PFSK-1 (cell line): ENCODE results near the gene MARCHF4.

ENCODE experiments used
- FOXP2 ChIP-seq: optimal IDR thresholded peaks from 2 replicates; pipeline ENCODE3; 2011; ENCODE audit warnings: borderline replicate concordance, control low read depth, inconsistent platforms; ENCODE audit not compliant: insufficient read depth; ENCODE audit errors: extremely low read length, extremely low read depth
- POLR2AphosphoS5 ChIP-seq: IDR thresholded peaks from 2 replicates; pipeline ENCODE4 v1.6.1; 2012; ENCODE audit warnings: low read depth, mild to moderate bottlenecking, control low read depth, low read length, moderate library complexity
- REST ChIP-seq, 2 experiments: IDR thresholded peaks; 2 replicates each; pipeline versions ENCODE4 v1.6.1 to v1.8.0; 2011 to 2012; ENCODE audit warnings: low read depth in 2 of 2, low read length in 2 of 2, control low read depth in 1 of 2, inconsistent platforms in 1 of 2, mild to moderate bottlenecking in 1 of 2, moderate library complexity in 1 of 2; ENCODE audit not compliant: insufficient read depth in 1 of 2
- SIN3A ChIP-seq: IDR thresholded peaks from 2 replicates; pipeline ENCODE4 v1.6.1; 2012; ENCODE audit warnings: mild to moderate bottlenecking, low read length, moderate library complexity, borderline replicate concordance; ENCODE audit not compliant: insufficient read depth
- TAF1 ChIP-seq: IDR thresholded peaks from 2 replicates; pipeline ENCODE4 v1.6.1; 2012; ENCODE audit warnings: low read length, control low read depth, borderline replicate concordance; ENCODE audit not compliant: insufficient read depth

The MARCHF4 gene

DNA sequence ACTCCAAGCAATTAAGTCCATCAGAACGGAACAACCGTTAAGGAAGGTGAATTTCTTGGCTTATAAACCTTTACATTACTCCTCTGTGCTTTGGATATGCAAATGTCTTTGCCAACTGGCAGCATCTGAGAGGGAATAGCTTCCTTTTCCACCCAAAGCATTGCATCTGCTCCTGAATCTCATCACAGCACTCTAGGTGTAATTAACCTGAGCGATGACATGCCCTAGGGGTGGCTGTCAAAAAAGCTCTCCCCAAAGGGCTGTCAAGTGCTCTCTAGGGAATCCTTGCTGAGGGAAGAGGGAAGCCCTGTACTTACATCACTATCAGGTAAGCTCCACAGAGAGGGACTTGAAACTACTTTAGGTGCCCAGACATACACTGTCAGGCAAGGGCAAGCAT, 34.5 kb upstream of the MARCHF4 start:
- TF ChIP-seq POLR2AphosphoS5 (no peak), REST (IDR thresholded peaks at IDR 0.05; ENCODE audit: insufficient read depth in 1 of 2, low read depth in 2 of 2, low read length in 2 of 2) (no peak), SIN3A (no peak), TAF1 (no peak), FOXP2 (no peak)

GRCh38 chr2:216405588-216405987, 33.3 kb upstream of the MARCHF4 start:
- no peak for TF ChIP-seq POLR2AphosphoS5
- TF ChIP-seq REST (IDR thresholded peaks at IDR 0.05; ENCODE audit: insufficient read depth in 1 of 2, low read depth in 2 of 2, low read length in 2 of 2) = no peak
- TF ChIP-seq TAF1 = no peak
- TF ChIP-seq SIN3A = no peak
- TF ChIP-seq FOXP2 = no peak

- no peak for TF ChIP-seq SIN3A
- TF ChIP-seq TAF1 = no peak
- TF ChIP-seq FOXP2 = no peak
Observed at GRCh38 chr2:216404010-216404618, 31.8 kb upstream of the MARCHF4 start.

DNA sequence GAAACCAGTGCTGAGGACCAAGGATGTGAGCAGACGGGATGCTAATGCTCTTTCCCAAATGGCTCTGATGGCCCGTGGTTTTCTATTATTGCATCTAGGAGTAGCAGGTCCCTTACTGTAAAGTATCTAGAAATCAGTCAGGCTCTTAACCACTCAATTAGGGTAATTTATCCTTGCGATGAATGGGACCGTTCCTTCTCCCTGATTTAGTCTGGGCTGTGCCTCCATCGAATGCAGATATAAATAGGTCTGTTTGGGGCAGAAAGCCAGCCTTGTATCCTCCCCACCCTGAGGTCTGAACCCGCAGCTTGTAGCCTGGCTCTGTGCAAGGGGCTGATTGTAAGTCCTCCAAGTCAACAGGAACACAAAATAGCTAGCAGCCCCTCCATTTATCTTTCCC, 30.5 kb upstream of the MARCHF4 start:
- TF ChIP-seq SIN3A (no peak), REST (IDR thresholded peaks at IDR 0.05; ENCODE audit: insufficient read depth in 1 of 2, low read depth in 2 of 2, low read length in 2 of 2) (no peak), POLR2AphosphoS5 (no peak), FOXP2 (no peak)

- no peak for TF ChIP-seq POLR2AphosphoS5
Observed at GRCh38 chr2:216399621-216400020, 27.3 kb upstream of the MARCHF4 start.

DNA sequence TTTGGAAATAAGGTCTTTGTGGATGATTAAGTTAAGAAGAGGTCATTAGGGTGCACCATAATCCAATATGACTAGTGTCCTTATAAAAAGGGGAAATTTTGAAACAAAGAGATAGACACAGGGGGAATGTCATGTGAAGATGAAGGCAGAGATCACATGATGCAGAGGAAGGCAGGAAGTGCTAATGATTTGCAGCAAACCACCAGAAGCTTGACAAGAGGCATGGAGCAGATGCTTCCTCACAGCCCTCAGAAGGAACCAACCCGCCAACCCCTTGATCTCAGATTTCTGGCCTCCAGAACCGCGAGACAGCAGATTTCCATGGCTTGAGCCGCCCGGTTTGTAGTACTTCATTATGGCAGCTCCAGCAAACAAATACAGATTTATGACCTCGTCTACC, 22.6 kb upstream of the MARCHF4 start:
- no peak for TF ChIP-seq REST (IDR thresholded peaks at IDR 0.05; ENCODE audit: insufficient read depth in 1 of 2, low read depth in 2 of 2, low read length in 2 of 2)
- no peak for TF ChIP-seq TAF1
- no peak for TF ChIP-seq SIN3A
- no peak for TF ChIP-seq FOXP2
- TF ChIP-seq POLR2AphosphoS5 = no peak
